Liver (tissue), 9 donors: ENCODE data around the gene MYBPH. TPM values are rescaled to one million over a fixed set of nuclear protein-coding genes. Genes with fewer than 3 reads are reported as not detected.

ENCODE experiments used
- DNase-seq: peaks from one replicate; pipeline ENCODE4 v3.0.0-alpha.2; 2017; ENCODE audit warnings: low spot score
- H3K27ac ChIP-seq, 2 donors: one replicate each; pipeline ENCODE4 v1.7.0; 2013; ENCODE audit warnings: inconsistent platforms in 2 of 2, low read length in 2 of 2, control low read depth in 1 of 2, low read depth in 1 of 2, mild to moderate bottlenecking in 1 of 2
- H3K27me3 ChIP-seq, 4 donors: one replicate each; pipeline versions ENCODE4 v1.6.1 to v1.7.0; 2013; ENCODE audit warnings: low read length in 3 of 4, inconsistent platforms in 1 of 4, mild to moderate bottlenecking in 1 of 4, moderate library complexity in 1 of 4; ENCODE audit not compliant: control insufficient read depth in 4 of 4, insufficient read depth in 4 of 4
- H3K36me3 ChIP-seq, 4 donors: one replicate each; pipeline versions ENCODE4 v1.6.1 to v1.7.0; 2013; ENCODE audit warnings: low read length in 3 of 4, mild to moderate bottlenecking in 3 of 4, low read depth in 1 of 4, moderate library complexity in 1 of 4; ENCODE audit not compliant: control insufficient read depth in 4 of 4, insufficient read depth in 3 of 4
- H3K4me1 ChIP-seq, 4 donors: one replicate each; pipeline versions ENCODE4 v1.6.1 to v1.7.0; 2013; ENCODE audit warnings: low read length in 3 of 4, mild to moderate bottlenecking in 3 of 4, moderate library complexity in 1 of 4; ENCODE audit not compliant: control insufficient read depth in 4 of 4, insufficient read depth in 4 of 4
- H3K4me3 ChIP-seq, 3 donors: one replicate each; pipeline versions ENCODE4 v1.6.1 to v1.7.0; 2013; ENCODE audit warnings: low read length in 3 of 3, control low read depth in 1 of 3, low read depth in 1 of 3, mild to moderate bottlenecking in 1 of 3
- H3K9ac ChIP-seq, 2 donors: one replicate each; pipeline ENCODE4 v1.7.0; 2013; ENCODE audit warnings: low read length in 2 of 2, mild to moderate bottlenecking in 2 of 2, moderate library complexity in 2 of 2, control low read depth in 1 of 2, low read depth in 1 of 2
- H3K9me3 ChIP-seq, 4 donors: one replicate each; pipeline versions ENCODE4 v1.6.1 to v1.7.0; 2013; ENCODE audit warnings: low read length in 3 of 4; ENCODE audit not compliant: control insufficient read depth in 4 of 4
- ATF3 ChIP-seq: IDR thresholded peaks from 2 replicates; pipeline ENCODE4 v1.6.1; 2016; ENCODE audit warnings: antibody characterized with exemption
- CTCF ChIP-seq: fragments of 150-350 bp; IDR thresholded peaks from 2 replicates; pipeline ENCODE4 v1.5.1; 2017; ENCODE audit warnings: improper control_type of control experiment, low read depth, low read length; ENCODE audit not compliant: missing input control
- EGR1 ChIP-seq, 2 donors: IDR thresholded peaks; 2 replicates each; pipeline ENCODE4 v1.6.1; 2016 to 2018; ENCODE audit warnings: antibody characterized with exemption in 2 of 2, low read depth in 2 of 2
- FOXA1 ChIP-seq: IDR thresholded peaks from 2 replicates; pipeline ENCODE4 v1.6.1; 2016; ENCODE audit warnings: antibody characterized with exemption
- FOXA2 ChIP-seq: IDR thresholded peaks from 2 replicates; pipeline ENCODE4 v1.6.1; 2016; ENCODE audit warnings: antibody characterized with exemption
- GABPA ChIP-seq, 2 donors: IDR thresholded peaks in 1 of 2; conservative IDR thresholded peaks in 1 of 2; 2 replicates each; pipeline ENCODE4 v1.6.1; 2016; ENCODE audit warnings: antibody characterized with exemption in 2 of 2, mild to moderate bottlenecking in 1 of 2, moderate library complexity in 1 of 2
- HNF4A ChIP-seq, 2 donors: conservative IDR thresholded peaks; 2 replicates each; pipeline ENCODE4 v1.6.1; 2016; ENCODE audit warnings: antibody characterized with exemption in 2 of 2, mild to moderate bottlenecking in 2 of 2
- HNF4G ChIP-seq: IDR thresholded peaks from 2 replicates; pipeline ENCODE4 v1.6.1; 2016; ENCODE audit warnings: antibody characterized with exemption
- JUND ChIP-seq, 2 donors: IDR thresholded peaks; 2 replicates each; pipeline ENCODE4 v1.6.1; 2016; ENCODE audit warnings: antibody characterized with exemption in 2 of 2
- NR2F2 ChIP-seq: IDR thresholded peaks from 2 replicates; pipeline ENCODE4 v1.6.1; 2016; ENCODE audit warnings: antibody characterized with exemption
- RAD21 ChIP-seq, 2 donors: IDR thresholded peaks; 2 replicates each; pipeline ENCODE4 v1.6.1; 2016; ENCODE audit warnings: antibody characterized with exemption in 2 of 2, mild to moderate bottlenecking in 2 of 2
- RXRA ChIP-seq, 2 donors: IDR thresholded peaks; 2 replicates each; pipeline ENCODE4 v1.6.1; 2017 to 2018; ENCODE audit warnings: antibody characterized with exemption in 2 of 2, mild to moderate bottlenecking in 1 of 2
- SP1 ChIP-seq: IDR thresholded peaks from 2 replicates; pipeline ENCODE4 v1.6.1; 2018; ENCODE audit warnings: antibody characterized with exemption, mild to moderate bottlenecking
- TAF1 ChIP-seq: conservative IDR thresholded peaks from 2 replicates; pipeline ENCODE4 v1.6.1; 2016; ENCODE audit warnings: antibody characterized with exemption, mild to moderate bottlenecking
- YY1 ChIP-seq: IDR thresholded peaks from 2 replicates; pipeline ENCODE4 v1.6.1; 2016; ENCODE audit warnings: antibody characterized with exemption, mild to moderate bottlenecking
- WGBS: extraction: QIAGEN DNeasy Blood & Tissue Kit; methylation state at CpG from one replicate; pipeline ENCODE4 v1.1.7; 2013; 5-methylcytosine and 5-hydroxymethylcytosine counted together
- polyA plus RNA-seq, 2 donors: library from polyadenylated mRNA; stranded (reverse) in 1 of 2; unstranded in 1 of 2; fragments of 200-250 nt in 1 of 2; fragments of >200 nt in 1 of 2; fragmentation: Nextera tagmentation in 1 of 2; extraction: Ambion mirVana in 1 of 2; gene quantifications; one replicate each; pipeline versions ENCODE4 v1.2.1 to v1.2.3, GENCODE V29; 2013 to 2015
- total RNA-seq, 2 donors: library from RNA; depleted of rRNA; stranded (reverse); fragments of >200 nt; gene quantifications; one replicate each; pipeline ENCODE4 v1.2.3, GENCODE V29; 2014
- TF ChIP-seq, protein P1 (sequence below): IDR thresholded peaks from 2 replicates; pipeline ENCODE4 v1.6.1; 2016; ENCODE audit warnings: antibody characterized with exemption, mild to moderate bottlenecking
- TF ChIP-seq, protein P2 (sequence below): IDR thresholded peaks from 2 replicates; pipeline ENCODE4 v1.6.1; 2016; ENCODE audit warnings: antibody characterized with exemption
- TF ChIP-seq, protein P3 (sequence below): IDR thresholded peaks from 2 replicates; pipeline ENCODE4 v1.6.1; 2016; ENCODE audit warnings: antibody characterized with exemption
- donor health status: healthy.
- donor health status: healthy.
- donor health status: healthy.
- donor health status: healthy.
- donor health status: healthy.

The MYBPH gene
- total and polyA plus RNA-seq, 4 donors = 0.09 TPM; not detected in 3

- TF ChIP-seq CTCF (no peak), JUND (IDR thresholded peaks at IDR 0.05) (no peak), YY1 (no peak), GABPA (IDR thresholded peaks at IDR 0.05 in 1 of 2, conservative IDR thresholded peaks at IDR 0.05 in 1 of 2) (no peak), TAF1 (no peak), RXRA (IDR thresholded peaks at IDR 0.05) (no peak), EGR1 (IDR thresholded peaks at IDR 0.05; ENCODE audit: low read depth in 2 of 2) (no peak), RAD21 (IDR thresholded peaks at IDR 0.05) (no peak), SP1 (no peak)
These were observed 15.3 kb upstream of the MYBPH start (continued) for GRCh38 chr1:203190949-203191348.

DNA sequence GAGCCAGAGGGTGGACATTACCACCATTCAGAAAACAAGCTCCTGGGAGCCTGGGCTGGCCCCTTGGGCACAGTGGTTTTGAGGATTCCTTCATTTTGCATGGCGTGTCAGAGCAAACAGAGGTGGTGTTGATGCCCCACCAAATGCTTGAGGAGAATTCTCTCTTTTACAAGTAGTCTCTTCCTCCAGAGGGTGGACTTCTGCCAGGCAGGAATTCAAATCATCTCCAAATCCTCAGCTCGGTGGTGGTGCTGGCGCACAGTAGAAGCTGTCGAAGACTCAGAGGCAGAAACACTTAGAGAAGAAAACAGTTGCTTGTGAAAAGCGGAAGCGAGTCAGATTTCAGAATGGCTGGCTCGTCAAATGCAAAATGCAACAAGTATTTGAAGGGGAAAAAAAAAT is 14.3 kb upstream of the MYBPH start:
- Histone ChIP-seq H3K9me3 (no peaks in the 10 kb centered on the region), H3K27me3 (no peaks in the 10 kb centered on the region), H3K36me3 (no peaks in the 10 kb centered on the region), H3K9ac (no peak overlapping the region), H3K27ac (no peak overlapping the region), H3K4me3 (no peak overlapping the region), H3K4me1 (peaks cover 0 to 8% (median 2%) of the 10 kb centered on the region in 4 donors)
- TF ChIP-seq CTCF (no peak), TAF1 (no peak), EGR1 (IDR thresholded peaks at IDR 0.05; ENCODE audit: low read depth in 2 of 2) (no peak), NR2F2 (no peak), HNF4G (no peak), YY1 (no peak), SP1 (no peak), ATF3 (no peak), RXRA (IDR thresholded peaks at IDR 0.05) (no peak), FOXA2 (no peak), GABPA (IDR thresholded peaks at IDR 0.05 in 1 of 2, conservative IDR thresholded peaks at IDR 0.05 in 1 of 2) (no peak), FOXA1 (no peak), JUND (IDR thresholded peaks at IDR 0.05) (no peak), HNF4A (conservative IDR thresholded peaks at IDR 0.05) (no peak), RAD21 (IDR thresholded peaks at IDR 0.05) (no peak)
- TF ChIP-seq, protein P1, sequence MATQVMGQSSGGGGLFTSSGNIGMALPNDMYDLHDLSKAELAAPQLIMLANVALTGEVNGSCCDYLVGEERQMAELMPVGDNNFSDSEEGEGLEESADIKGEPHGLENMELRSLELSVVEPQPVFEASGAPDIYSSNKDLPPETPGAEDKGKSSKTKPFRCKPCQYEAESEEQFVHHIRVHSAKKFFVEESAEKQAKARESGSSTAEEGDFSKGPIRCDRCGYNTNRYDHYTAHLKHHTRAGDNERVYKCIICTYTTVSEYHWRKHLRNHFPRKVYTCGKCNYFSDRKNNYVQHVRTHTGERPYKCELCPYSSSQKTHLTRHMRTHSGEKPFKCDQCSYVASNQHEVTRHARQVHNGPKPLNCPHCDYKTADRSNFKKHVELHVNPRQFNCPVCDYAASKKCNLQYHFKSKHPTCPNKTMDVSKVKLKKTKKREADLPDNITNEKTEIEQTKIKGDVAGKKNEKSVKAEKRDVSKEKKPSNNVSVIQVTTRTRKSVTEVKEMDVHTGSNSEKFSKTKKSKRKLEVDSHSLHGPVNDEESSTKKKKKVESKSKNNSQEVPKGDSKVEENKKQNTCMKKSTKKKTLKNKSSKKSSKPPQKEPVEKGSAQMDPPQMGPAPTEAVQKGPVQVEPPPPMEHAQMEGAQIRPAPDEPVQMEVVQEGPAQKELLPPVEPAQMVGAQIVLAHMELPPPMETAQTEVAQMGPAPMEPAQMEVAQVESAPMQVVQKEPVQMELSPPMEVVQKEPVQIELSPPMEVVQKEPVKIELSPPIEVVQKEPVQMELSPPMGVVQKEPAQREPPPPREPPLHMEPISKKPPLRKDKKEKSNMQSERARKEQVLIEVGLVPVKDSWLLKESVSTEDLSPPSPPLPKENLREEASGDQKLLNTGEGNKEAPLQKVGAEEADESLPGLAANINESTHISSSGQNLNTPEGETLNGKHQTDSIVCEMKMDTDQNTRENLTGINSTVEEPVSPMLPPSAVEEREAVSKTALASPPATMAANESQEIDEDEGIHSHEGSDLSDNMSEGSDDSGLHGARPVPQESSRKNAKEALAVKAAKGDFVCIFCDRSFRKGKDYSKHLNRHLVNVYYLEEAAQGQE = no peak
- TF ChIP-seq, protein P2, sequence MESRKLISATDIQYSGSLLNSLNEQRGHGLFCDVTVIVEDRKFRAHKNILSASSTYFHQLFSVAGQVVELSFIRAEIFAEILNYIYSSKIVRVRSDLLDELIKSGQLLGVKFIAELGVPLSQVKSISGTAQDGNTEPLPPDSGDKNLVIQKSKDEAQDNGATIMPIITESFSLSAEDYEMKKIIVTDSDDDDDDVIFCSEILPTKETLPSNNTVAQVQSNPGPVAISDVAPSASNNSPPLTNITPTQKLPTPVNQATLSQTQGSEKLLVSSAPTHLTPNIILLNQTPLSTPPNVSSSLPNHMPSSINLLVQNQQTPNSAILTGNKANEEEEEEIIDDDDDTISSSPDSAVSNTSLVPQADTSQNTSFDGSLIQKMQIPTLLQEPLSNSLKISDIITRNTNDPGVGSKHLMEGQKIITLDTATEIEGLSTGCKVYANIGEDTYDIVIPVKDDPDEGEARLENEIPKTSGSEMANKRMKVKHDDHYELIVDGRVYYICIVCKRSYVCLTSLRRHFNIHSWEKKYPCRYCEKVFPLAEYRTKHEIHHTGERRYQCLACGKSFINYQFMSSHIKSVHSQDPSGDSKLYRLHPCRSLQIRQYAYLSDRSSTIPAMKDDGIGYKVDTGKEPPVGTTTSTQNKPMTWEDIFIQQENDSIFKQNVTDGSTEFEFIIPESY = no peak
- TF ChIP-seq, protein P3, sequence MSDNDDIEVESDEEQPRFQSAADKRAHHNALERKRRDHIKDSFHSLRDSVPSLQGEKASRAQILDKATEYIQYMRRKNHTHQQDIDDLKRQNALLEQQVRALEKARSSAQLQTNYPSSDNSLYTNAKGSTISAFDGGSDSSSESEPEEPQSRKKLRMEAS = no peak
- 76% methylated on average over 7 of the region's 7 CpGs for WGBS
- no peak for DNase-seq
